Midbrain (tissue), 1 donor: ENCODE data around the gene KLC3.
A peak's percentile ranks its signal among the peaks of the same experiment; 100 is the strongest.

Experiments
- DNase-seq: peaks from one replicate; lab custom pipeline; 2025; lab: John Stamatoyannopoulos, UW

Gene KLC3

DNA sequence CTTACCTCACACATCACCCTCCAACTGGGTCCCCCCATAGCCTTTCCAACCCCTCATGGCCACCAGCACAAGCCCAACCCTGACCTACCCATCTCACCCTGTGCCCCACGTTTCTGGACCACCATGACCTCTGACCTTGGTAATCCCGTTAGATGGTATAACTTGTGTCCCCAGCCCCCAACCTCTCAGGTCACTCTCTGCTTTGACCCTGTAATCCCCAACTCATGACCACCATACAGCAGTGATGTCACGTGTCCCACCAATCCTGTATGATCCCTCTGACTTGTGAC lies 8.5 kb downstream of the KLC3 start:
- no peak for DNase-seq

DNA sequence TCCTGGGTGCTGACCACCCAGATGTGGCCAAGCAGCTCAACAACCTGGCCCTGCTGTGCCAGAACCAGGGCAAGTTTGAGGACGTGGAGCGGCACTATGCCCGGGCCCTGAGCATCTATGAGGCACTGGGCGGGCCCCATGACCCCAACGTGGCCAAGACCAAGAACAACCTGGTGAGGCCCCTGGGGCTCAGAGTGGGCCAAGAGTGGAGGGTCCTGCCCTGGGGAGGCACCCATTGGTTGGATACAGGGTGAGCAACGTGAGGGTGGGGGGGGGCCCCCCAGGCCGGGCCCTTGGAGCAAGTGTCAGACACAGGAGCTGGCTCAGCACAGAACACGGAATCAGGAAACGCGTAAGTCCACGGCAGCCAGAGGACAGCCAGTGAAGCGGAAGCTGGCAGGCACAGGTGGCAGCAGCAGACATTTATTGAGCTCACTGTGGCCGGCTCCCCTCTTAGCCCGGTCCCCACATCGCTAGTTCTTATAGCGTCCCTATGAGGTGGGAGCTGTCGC lies 8.9 kb downstream of the KLC3 start:
- DNase-seq: no peak

DNA sequence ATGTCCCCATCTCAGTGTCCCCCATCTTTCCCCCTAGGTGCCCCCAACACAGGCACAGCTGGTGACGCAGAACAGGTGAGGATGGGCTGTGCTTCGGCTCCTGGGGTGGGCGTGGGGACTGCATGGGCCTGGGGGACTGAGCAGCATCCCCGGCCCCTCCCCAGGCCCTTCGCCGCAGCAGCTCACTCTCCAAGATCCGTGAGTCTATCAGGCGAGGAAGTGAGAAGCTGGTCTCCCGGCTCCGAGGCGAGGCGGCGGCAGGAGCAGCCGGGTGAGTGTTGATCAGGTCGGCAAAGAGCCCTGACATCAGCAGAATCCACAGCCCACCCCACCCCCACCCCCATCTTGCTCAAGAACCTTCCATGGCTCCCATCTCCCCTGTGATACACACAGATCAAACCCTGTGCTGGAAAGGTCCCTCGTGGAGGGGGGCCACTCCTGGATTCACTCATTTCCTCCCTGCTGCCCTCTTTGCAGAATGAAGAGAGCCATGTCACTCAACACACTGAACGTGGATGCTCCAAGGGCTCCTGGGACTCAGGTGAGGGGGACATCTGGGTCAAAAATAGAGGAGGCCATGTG lies 10.0 kb downstream of the KLC3 start:
- no peak for DNase-seq

DNA sequence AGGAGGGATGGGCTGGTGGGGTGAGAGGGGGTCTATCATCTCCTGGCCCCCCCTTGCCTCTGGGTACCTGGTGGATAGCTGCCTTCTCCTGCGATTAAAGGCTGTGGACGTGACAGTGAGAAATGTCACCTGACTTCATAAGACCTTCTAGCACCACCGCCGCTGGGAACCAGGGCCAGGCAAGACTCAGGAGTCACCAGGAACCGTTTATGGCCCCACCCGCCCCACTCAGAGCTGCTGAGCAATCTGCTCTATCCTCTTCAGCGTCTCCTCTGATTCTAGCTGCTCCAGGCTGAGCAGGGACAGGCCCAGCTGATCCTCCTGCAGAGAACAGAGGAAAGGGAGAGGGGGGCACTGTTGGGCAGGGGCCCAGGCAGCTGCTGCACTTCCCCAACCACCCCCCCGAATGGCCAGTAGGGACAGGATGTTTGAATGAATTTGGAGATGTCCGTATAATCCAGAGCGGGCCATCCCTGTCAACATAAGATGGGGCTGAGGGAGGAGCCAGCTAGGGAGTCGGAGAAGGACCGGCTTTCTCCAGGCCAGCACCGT lies 10.9 kb downstream of the KLC3 start:
- no peak for DNase-seq

DNA sequence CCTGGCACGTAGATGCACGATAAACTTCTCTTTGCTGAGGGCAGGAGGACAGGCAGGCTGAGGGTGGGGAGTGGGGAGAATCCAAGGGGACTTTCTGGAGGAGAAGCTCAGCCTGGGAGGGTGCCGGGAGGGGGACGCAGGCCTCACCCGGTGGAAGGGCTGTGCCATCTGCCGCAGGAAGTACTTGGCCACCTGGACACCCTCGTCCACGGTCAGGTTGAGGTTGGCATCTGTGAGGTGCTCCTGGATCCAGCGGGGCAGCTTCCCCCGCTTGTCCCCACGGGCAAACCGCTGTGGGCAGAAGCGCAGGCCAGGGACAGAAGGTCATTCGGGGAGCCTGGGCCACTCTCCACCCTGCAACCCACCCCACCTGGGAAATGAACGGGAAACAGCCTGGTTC lies 11.5 kb downstream of the KLC3 start:
- DNase-seq: no peak

DNA sequence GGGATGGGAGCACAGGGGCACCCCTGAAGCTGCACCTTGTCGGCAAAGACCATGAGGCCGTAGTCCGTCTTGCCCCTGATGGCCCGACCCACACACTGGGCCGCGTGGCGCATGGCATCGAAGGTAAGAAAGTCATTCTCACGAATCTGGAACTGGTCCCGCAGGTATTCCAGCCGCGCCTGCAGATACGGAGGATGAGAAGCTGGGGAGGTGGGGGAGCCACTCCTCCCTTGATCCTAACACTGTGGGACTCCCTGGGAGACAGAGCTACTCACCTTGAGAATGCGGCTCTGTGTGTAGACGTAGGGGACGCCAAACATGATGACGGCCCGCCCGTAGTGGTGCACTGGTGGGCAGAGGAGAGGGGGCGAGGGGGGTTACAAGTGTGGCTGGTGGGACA lies 11.9 kb downstream of the KLC3 start:
- no peak for DNase-seq

DNA sequence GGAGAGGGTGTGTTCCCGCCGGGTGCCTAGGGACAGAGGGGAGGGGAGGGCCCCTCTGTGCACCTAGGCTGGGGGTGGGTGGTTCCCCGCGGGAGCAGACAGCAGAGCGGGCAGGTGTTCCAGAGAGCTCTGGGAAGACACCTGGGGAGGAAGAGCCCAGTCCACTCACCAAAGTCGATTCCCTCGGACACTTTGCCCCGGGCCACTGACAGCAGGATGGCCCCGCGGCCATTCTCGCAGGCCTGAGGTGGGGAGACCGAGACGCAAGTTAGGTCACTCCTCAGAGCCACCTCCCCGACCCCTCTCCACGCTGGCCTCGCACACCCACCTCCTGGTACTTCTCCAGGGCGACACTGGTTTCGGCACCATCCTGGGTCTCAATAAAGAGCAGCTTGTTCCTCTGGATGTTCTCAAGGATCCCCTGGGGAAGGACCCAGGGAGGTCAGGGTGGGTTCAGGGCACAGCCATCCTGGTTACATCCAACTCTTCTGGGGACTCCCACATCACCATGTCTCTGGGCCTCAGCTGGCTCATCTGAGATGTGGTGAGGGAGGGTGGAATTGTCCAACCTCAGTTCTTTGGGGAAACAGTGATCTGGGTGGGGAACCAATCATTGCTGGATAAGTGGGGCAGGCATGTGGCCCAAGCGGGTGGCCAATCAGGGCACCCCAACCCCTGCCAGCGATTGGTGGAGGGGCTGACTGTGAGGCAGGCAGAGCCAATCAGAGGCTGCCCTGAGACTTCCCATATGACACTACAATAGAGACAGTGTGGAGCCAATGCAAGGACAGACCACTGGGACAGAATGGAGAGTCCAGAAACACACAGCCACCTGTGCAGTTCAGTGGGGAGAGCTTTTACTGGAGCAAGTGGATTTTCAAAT lies 12.6 kb downstream of the KLC3 start:
- DNase-seq: no peak

- no peak for DNase-seq
These were observed 13.8 kb downstream of the KLC3 start for GRCh38 chr19:45354241-45354842.

DNA sequence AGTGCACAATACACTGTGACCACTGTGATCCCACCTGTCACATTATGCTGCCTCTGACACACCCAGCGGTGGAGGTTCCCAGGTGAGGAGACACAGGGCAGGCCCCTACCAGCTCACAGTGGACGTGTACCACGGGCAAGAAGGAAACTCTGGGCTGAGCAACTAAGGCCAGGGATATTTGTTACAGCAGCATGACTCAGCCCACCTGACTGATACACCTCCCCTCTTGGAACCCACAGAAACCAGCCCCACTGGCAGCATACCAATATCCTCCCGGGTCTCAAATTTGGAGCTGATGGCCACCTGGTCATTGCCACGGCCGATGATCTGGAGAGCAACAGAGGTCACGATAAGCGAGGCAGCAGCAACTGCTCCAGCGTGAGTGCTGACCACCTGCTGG lies 14.9 kb downstream of the KLC3 start:
- DNase-seq: no peak

DNA sequence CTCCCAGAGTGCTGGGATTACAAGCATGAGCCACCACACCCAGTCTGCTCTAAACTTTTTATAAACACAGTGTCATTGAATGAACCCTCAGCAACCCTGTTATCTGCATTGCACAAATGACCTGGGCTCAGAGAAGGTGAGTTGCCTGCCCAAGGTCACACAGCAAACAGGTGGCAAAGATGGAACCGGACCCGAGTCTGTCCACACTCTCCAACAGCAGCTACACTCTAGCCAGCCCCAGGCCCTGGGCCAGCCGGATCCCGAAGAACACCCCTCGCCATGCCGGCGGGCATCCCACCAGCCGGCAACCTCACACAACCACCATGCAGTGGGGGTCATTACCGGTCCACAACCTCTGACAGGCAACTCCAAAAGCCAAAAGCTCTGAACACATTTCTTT lies 15.4 kb downstream of the KLC3 start:
- no peak for DNase-seq

DNA sequence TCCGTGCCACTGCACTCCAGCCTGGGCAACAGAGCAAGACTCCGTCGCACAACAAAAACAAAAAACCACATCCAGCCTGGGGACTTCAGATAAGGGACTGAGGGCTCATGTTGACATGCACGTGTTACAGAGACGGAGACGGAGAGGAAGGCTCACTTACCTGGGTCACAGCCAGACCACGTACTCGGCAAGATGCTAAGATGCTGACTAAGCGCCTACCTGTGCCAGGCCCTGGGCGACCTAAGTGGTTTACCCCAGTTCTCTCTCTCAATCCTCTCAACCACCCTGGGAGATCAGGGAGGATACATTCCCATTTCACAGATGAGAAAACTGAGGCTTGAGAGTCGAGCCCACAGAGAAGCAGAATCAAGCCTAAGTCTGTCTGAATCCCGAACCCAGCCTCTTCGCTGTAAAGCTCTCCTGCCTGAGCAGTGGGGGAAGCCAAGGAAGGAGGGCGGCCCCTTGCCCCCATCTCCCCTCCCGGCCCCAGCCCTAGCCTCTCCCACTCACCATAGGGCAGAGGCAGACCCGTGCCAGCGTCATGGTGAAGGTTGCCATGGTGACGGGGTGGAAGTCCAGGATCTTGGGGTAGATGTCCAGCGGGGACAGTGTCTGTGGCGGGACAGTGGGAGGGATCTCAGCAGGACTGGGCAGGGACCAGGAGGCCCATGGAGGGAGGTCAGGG lies 16.4 kb downstream of the KLC3 start:
- no peak for DNase-seq

DNA sequence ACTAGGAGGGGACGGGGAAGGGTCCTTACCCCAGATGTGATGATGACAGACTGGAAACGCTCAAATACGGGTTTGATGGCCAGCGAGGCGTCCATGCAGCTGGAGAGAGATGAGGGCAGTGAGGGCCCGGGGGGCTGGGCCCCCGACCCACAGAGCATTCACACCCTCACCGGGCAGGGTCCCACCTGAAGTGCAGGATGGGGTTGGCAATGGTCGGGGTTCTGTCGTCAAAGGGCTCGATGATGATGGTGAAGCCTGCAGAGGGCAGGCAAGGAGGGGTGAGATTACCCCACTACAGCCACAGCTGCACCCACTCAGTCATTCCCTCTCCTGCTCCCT lies 16.9 kb downstream of the KLC3 start:
- DNase-seq: no peak

GRCh38 chr19:45358213-45358792 lies 17.8 kb downstream of the KLC3 start:
- no peak for DNase-seq

DNA sequence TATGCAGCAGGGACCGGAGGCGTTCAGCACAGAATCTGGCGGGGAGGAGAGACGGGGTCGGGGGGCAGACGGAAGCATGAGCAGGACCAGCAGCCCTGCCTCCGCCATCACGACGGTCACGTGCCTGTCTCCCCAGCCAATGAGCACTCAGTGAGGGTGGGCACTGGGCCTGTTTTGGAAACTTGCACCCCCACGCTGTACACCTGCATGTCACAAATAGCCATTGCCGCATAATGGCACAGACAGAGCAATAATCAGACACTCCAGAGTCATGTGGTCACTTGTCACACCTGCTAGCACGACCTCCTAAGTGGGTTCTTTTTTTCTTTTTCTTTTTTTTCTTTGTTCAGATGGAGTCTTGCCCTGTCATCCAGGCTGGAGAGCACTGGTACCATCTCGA lies 21.1 kb downstream of the KLC3 start:
- DNase-seq: no peak

DNA sequence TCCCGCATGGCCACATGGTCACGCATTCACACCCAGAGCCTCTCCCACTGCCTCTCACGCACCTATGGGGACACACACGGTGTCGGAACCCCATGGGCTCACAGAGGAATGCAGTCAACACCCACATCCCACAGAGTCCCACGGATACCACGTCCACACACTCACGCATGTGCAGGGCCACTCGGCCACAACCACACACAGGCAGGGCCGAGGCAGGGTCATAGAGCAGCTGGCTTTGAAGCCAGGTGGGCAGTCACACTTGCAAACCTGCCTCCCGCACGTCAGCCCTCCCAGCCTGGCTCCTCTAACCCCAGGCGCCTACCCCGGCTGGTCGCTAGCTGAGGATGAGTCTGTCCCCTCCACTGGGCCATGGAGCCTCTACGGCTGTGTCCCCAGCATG lies 21.7 kb downstream of the KLC3 start:
- no peak for DNase-seq

DNA sequence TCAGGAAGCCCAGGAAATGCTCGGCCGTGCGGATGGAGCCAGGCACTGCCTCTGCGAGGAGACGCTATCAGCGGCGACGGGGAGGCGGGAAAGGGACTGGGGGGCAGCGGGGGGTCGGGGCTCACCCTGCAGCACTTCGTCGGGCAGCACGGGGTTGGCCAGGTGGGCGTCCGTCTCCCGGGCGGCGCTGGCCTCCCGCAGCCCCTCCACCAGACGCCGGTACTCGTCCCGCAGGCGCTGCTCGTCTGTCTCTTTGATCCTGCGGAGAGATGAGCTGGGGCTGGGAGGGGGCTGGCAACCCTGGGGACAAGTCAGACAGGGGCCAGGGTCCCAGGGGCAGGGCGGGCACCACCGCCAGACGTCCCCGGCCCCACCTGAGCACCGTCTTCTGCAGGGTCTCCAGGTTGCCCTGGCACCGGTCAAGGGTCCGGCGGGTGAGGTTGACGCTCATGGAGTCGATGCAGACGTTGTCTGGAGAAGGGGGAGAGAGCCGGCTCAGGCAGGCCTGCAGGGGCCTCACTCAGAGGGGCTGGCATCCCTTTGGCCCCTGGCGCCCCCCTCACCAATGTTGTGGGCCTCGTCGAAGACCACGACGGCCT lies 23.4 kb downstream of the KLC3 start:
- no peak for DNase-seq

DNA sequence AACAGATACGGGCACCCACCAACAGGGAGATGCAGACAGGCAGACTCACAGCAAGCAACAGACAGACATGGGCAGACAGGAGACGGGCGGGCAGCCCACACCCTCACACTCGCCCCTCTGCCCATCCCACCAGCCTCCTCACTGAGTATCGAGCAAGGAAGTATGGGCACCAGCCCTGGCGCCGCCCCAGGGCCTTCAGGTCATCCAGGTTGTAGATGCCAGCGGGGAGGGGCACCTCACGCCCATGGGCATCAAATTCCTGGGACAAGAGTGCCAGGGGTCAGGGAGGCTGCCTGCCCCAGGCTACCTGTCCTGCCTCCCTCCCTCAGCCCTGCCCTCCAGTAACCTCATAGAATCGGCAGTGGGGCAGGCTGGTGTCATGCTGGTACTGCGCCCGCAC lies 24.1 kb downstream of the KLC3 start:
- DNase-seq: no peak

DNA sequence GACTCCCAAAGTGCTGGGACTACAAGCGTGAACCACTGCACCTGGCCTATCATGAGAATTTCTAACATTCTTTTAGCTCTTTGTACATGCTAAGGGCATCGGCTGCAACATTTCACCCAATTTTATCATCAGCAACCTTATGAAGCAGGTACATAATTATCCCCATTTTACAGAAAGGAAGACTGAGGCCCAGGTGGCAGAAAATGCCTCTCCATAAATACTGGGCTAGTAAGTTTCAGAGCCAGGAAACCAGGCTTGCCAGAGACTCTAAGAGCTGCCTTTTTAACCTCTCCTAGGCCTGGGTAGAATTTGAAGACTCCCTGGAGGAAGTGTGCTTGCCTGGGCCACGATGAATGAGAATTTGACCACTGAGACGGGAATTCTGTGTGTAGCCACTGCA lies 27.6 kb downstream of the KLC3 start:
- DNase-seq: no peak

DNA sequence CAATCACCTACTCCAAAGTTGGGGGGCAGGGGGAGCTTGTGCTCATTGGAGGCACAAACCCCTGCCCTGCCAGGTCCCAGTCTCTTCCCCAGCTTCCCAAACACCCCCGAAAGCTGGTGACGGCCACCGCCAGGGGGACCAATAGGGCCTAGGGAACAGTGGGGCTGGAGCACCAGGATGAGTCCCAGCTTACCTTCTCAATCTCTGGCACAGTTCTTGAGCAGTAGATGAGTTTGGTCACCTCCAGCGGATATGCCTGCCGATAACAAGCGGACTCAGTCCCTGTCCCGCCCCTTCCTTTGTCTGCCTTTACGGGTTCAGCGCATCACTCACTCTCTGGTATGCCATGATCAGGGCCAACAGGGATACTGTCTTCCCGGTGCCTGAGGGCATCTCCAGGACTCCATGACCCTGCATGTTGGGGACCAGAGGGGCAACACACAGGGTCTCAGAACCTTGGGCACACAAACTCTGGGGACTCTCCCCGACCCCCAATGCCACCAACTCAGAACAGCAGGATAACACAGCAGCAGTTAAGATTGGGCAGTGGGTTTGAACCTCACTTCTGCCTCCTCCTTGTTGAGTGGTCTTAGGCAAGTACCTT lies 28.3 kb downstream of the KLC3 start:
- DNase-seq: no peak

GRCh38 chr19:45370410-45371204 lies 30.1 kb downstream of the KLC3 start, which contains the start of gene ERCC2:
ERCC2 (minus strand) TSS chr19:45370573; CDS start chr19:45370540, 33 bp downstream.
- DNase-seq: peak; percentile 99
